Liver (tissue), 9 donors: ENCODE measurements around the gene CD19. TPM values are rescaled to one million over a fixed set of nuclear protein-coding genes. Genes with fewer than 3 reads are reported as not detected.

Source experiments
- DNase-seq: peaks from one replicate; pipeline ENCODE4 v3.0.0-alpha.2; 2017; ENCODE audit warnings: low spot score
- H3K27ac ChIP-seq, 2 donors: one replicate each; pipeline ENCODE4 v1.7.0; 2013; ENCODE audit warnings: inconsistent platforms in 2 of 2, low read length in 2 of 2, control low read depth in 1 of 2, low read depth in 1 of 2, mild to moderate bottlenecking in 1 of 2
- H3K27me3 ChIP-seq, 4 donors: one replicate each; pipeline versions ENCODE4 v1.6.1 to v1.7.0; 2013; ENCODE audit warnings: low read length in 3 of 4, inconsistent platforms in 1 of 4, mild to moderate bottlenecking in 1 of 4, moderate library complexity in 1 of 4; ENCODE audit not compliant: control insufficient read depth in 4 of 4, insufficient read depth in 4 of 4
- H3K36me3 ChIP-seq, 4 donors: one replicate each; pipeline versions ENCODE4 v1.6.1 to v1.7.0; 2013; ENCODE audit warnings: low read length in 3 of 4, mild to moderate bottlenecking in 3 of 4, low read depth in 1 of 4, moderate library complexity in 1 of 4; ENCODE audit not compliant: control insufficient read depth in 4 of 4, insufficient read depth in 3 of 4
- H3K4me1 ChIP-seq, 4 donors: one replicate each; pipeline versions ENCODE4 v1.6.1 to v1.7.0; 2013; ENCODE audit warnings: low read length in 3 of 4, mild to moderate bottlenecking in 3 of 4, moderate library complexity in 1 of 4; ENCODE audit not compliant: control insufficient read depth in 4 of 4, insufficient read depth in 4 of 4
- H3K4me3 ChIP-seq, 3 donors: one replicate each; pipeline versions ENCODE4 v1.6.1 to v1.7.0; 2013; ENCODE audit warnings: low read length in 3 of 3, control low read depth in 1 of 3, low read depth in 1 of 3, mild to moderate bottlenecking in 1 of 3
- H3K9ac ChIP-seq, 2 donors: one replicate each; pipeline ENCODE4 v1.7.0; 2013; ENCODE audit warnings: low read length in 2 of 2, mild to moderate bottlenecking in 2 of 2, moderate library complexity in 2 of 2, control low read depth in 1 of 2, low read depth in 1 of 2
- H3K9me3 ChIP-seq, 4 donors: one replicate each; pipeline versions ENCODE4 v1.6.1 to v1.7.0; 2013; ENCODE audit warnings: low read length in 3 of 4; ENCODE audit not compliant: control insufficient read depth in 4 of 4
- ATF3 ChIP-seq: IDR thresholded peaks from 2 replicates; pipeline ENCODE4 v1.6.1; 2016; ENCODE audit warnings: antibody characterized with exemption
- CTCF ChIP-seq: fragments of 150-350 bp; IDR thresholded peaks from 2 replicates; pipeline ENCODE4 v1.5.1; 2017; ENCODE audit warnings: improper control_type of control experiment, low read depth, low read length; ENCODE audit not compliant: missing input control
- EGR1 ChIP-seq, 2 donors: IDR thresholded peaks; 2 replicates each; pipeline ENCODE4 v1.6.1; 2016 to 2018; ENCODE audit warnings: antibody characterized with exemption in 2 of 2, low read depth in 2 of 2
- FOXA1 ChIP-seq: IDR thresholded peaks from 2 replicates; pipeline ENCODE4 v1.6.1; 2016; ENCODE audit warnings: antibody characterized with exemption
- FOXA2 ChIP-seq: IDR thresholded peaks from 2 replicates; pipeline ENCODE4 v1.6.1; 2016; ENCODE audit warnings: antibody characterized with exemption
- GABPA ChIP-seq, 2 donors: IDR thresholded peaks in 1 of 2; conservative IDR thresholded peaks in 1 of 2; 2 replicates each; pipeline ENCODE4 v1.6.1; 2016; ENCODE audit warnings: antibody characterized with exemption in 2 of 2, mild to moderate bottlenecking in 1 of 2, moderate library complexity in 1 of 2
- HNF4A ChIP-seq, 2 donors: conservative IDR thresholded peaks; 2 replicates each; pipeline ENCODE4 v1.6.1; 2016; ENCODE audit warnings: antibody characterized with exemption in 2 of 2, mild to moderate bottlenecking in 2 of 2
- HNF4G ChIP-seq: IDR thresholded peaks from 2 replicates; pipeline ENCODE4 v1.6.1; 2016; ENCODE audit warnings: antibody characterized with exemption
- NR2F2 ChIP-seq: IDR thresholded peaks from 2 replicates; pipeline ENCODE4 v1.6.1; 2016; ENCODE audit warnings: antibody characterized with exemption
- RAD21 ChIP-seq, 2 donors: IDR thresholded peaks; 2 replicates each; pipeline ENCODE4 v1.6.1; 2016; ENCODE audit warnings: antibody characterized with exemption in 2 of 2, mild to moderate bottlenecking in 2 of 2
- REST ChIP-seq: IDR thresholded peaks from 2 replicates; pipeline ENCODE4 v1.6.1; 2016; ENCODE audit warnings: antibody characterized with exemption, mild to moderate bottlenecking
- RXRA ChIP-seq, 2 donors: IDR thresholded peaks; 2 replicates each; pipeline ENCODE4 v1.6.1; 2017 to 2018; ENCODE audit warnings: antibody characterized with exemption in 2 of 2, mild to moderate bottlenecking in 1 of 2
- SP1 ChIP-seq: IDR thresholded peaks from 2 replicates; pipeline ENCODE4 v1.6.1; 2018; ENCODE audit warnings: antibody characterized with exemption, mild to moderate bottlenecking
- YY1 ChIP-seq: IDR thresholded peaks from 2 replicates; pipeline ENCODE4 v1.6.1; 2016; ENCODE audit warnings: antibody characterized with exemption, mild to moderate bottlenecking
- WGBS: extraction: QIAGEN DNeasy Blood & Tissue Kit; methylation state at CpG from one replicate; pipeline ENCODE4 v1.1.7; 2013; 5-methylcytosine and 5-hydroxymethylcytosine counted together
- polyA plus RNA-seq, 2 donors: library from polyadenylated mRNA; stranded (reverse) in 1 of 2; unstranded in 1 of 2; fragments of 200-250 nt in 1 of 2; fragments of >200 nt in 1 of 2; fragmentation: Nextera tagmentation in 1 of 2; extraction: Ambion mirVana in 1 of 2; gene quantifications; one replicate each; pipeline versions ENCODE4 v1.2.1 to v1.2.3, GENCODE V29; 2013 to 2015
- total RNA-seq, 2 donors: library from RNA; depleted of rRNA; stranded (reverse); fragments of >200 nt; gene quantifications; one replicate each; pipeline ENCODE4 v1.2.3, GENCODE V29; 2014
- donor health status: healthy.
- donor health status: healthy.
- donor health status: healthy.
- donor health status: healthy.
- donor health status: healthy.

CD19 gene
- total and polyA plus RNA-seq, 4 donors: 0.08 to 1.2 (median 0.49) TPM

- Histone ChIP-seq H3K36me3 (peaks cover 7 to 51% (median 11%) of the 10 kb centered on the region in 4 donors), H3K4me1 (no peaks in the 10 kb centered on the region), H3K27me3 (no peaks in the 10 kb centered on the region), H3K4me3 (no peak overlapping the region), H3K9me3 (peaks cover 0 to 3% (median 0%) of the 10 kb centered on the region in 4 donors), H3K9ac (no peak overlapping the region), H3K27ac (no peak overlapping the region)
- WGBS: 95% methylated on average over 11 of the region's 11 CpGs
- DNase-seq: no peak
- TF ChIP-seq RXRA (IDR thresholded peaks at IDR 0.05) (no peak), HNF4A (conservative IDR thresholded peaks at IDR 0.05) (no peak), NR2F2 (no peak), HNF4G (no peak)
These were observed 51.2 kb downstream of the CD19 start for GRCh38 chr16:28982949-28983348.

GRCh38 chr16:28983644-28984043, 51.9 kb downstream of the CD19 start:
- Histone ChIP-seq H3K9ac (no peak overlapping the region), H3K27me3 (no peaks in the 10 kb centered on the region), H3K36me3 (peaks cover 7 to 51% (median 11%) of the 10 kb centered on the region in 4 donors), H3K4me1 (no peaks in the 10 kb centered on the region), H3K4me3 (no peak overlapping the region), H3K9me3 (peaks cover 0 to 3% (median 0%) of the 10 kb centered on the region in 4 donors), H3K27ac (no peak overlapping the region)
- TF ChIP-seq YY1: no peak
- DNase-seq: no peak
- 96% methylated on average over 18 of the region's 18 CpGs for WGBS

DNA sequence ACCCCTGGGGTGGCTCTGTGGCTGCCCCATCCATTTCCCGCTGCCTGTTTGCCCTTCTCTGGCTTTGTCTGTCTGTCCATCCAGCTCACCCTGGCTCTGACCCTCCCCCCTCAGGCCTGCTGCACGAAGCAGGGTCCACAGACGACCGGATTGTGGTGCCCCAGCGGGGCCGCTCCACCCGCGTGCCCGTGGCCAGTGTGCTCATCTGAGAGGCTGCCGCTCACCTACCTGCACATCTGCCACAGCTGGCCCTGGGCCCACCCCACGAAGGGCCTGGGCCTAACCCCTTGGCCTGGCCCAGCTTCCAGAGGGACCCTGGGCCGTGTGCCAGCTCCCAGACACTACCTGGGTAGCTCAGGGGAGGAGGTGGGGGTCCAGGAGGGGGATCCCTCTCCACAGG, 52.3 kb downstream of the CD19 start:
- no peak overlapping the region for H3K9ac ChIP-seq
- H3K4me1 ChIP-seq: no peaks in the 10 kb centered on the region
- H3K36me3 ChIP-seq: peaks cover 7 to 48% (median 11%) of the 10 kb centered on the region in 4 donors
- TF ChIP-seq SP1 (no peak), EGR1 (IDR thresholded peaks at IDR 0.05; ENCODE audit: low read depth in 2 of 2) (no peak), NR2F2 (no peak), FOXA1 (no peak), GABPA (IDR thresholded peaks at IDR 0.05 in 1 of 2, conservative IDR thresholded peaks at IDR 0.05 in 1 of 2) (no peak), REST (no peak), RAD21 (IDR thresholded peaks at IDR 0.05) (no peak), ATF3 (no peak), FOXA2 (no peak), CTCF (no peak)
- no peak overlapping the region for H3K4me3 ChIP-seq
- no peak overlapping the region for H3K27ac ChIP-seq
- no peaks in the 10 kb centered on the region for H3K27me3 ChIP-seq
- WGBS: 87% methylated on average over 12 of the region's 12 CpGs
- H3K9me3 ChIP-seq: peaks cover 0 to 3% (median 0%) of the 10 kb centered on the region in 4 donors
- no peak for DNase-seq
